ENCODE data around the gene MOAP1.
"Not testable (repeated sequence)": the region's sequence is repeated elsewhere in the genome, so short reads cannot be mapped to it uniquely, and the experiment has no call there.

The MOAP1 gene

GRCh38 chr14:93142854-93143652 is 41.6 kb downstream of the MOAP1 start:
- DNase-seq, result no peak

DNA sequence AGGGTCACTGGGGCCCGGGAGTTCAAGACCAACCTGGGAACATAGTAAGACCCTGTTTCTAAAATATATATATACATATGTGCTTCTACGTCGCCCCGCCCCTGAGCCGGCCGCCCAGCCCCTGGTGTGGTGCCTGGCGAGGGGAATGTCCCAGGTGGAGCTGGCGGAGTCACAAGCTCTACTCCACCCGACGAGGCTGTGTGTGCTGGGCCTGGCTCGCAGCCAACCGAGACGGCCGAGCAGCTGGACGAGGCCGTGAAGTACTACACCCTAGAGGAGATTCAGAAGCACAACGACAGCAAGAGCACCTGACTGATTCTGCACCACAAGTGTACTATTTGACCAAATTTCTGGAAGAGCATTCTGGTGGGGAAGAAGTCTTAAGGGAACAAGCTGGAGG is 46.8 kb downstream of the MOAP1 start:
- no peak for DNase-seq

DNA sequence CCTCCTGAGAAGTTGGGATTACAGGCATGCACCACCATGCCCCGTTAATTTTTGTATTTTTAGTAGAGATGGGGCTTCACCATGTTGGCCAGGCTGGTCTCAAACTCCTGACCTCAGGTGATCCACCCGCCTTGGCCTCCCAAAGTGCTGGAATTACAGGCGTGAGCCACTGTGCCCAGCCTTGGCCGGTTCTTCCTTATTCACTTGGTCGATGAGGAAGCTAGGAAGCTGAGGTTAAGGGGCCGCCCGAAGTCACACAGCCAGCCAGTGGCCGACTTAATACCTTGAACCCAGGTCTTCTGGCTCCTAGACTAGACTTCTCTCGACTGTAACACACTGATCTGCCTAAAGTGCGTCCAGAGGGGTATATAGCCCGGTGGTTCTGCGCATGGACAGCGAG is 48.2 kb downstream of the MOAP1 start:
- not testable (repeated sequence) for DNase-seq

- DNase-seq, result no peak
Measured at GRCh38 chr14:93136009-93136408, 48.7 kb downstream of the MOAP1 start.

- no peak for DNase-seq
Measured at GRCh38 chr14:93135399-93135798, 49.3 kb downstream of the MOAP1 start.

DNA sequence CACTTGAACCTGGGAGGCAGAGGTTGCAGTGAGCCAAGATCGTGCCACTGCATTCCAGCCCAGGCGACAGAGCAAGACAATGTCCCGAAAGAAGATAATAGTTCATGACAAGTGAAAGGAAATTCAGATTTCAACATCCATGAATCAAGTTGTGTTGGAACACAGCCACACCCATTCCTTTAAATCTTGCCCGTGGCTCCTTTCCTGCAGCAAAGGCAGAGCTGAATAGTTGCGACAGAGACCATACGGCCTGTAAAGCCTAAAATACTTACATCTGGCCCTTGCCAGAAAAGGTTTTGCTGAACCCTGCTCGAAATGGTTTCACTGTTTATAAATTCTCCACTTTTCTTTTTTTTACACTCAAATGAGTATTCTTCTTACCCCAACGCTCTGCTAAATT is 51.2 kb downstream of the MOAP1 start:
- no peak for DNase-seq

DNA sequence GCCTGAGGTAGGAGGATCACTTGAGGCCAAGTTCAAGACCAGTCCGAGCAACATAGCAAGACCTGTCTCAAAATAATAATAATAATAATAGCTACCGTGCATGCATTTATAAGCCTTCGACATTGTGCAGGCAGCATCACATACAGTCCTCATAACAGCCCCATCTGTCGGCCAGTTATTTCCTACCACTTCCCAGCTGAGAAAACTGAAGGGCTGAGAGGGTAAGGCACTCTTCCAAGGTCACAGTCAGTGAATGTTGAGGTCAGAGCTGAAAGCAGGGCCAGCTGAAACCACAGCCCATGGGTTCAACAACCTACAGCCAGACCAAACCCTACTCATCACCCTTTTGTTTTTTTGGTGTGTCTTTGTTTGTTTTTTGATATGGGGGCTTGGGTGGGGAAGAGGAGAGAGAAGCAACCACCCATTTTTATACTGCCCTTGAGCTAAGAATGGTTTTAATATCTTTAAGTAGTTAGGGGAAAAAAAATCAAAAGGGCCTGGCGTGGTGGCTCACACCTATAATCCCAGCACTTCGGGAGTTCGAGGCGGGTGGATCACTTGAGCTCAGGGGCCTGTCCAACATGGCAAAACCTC is 52.1 kb downstream of the MOAP1 start:
- DNase-seq, result no peak
